ENCODE measurements around the gene CPNE7.

CPNE7 gene

GRCh38 chr16:89639385-89639784, 63.8 kb downstream of the CPNE7 start:
- H3K27ac Mint-ChIP-seq = no peak overlapping the region
- H3K27me3 Mint-ChIP-seq = peaks cover 6% of the 10 kb centered on the region
- CTCF ChIA-PET = no interaction called here
- H3K4me3 Mint-ChIP-seq = no peak overlapping the region
- H3K9me3 Mint-ChIP-seq = no peaks in the 10 kb centered on the region
- no peaks in the 10 kb centered on the region for H3K36me3 Mint-ChIP-seq
- DNase-seq = no peak
- H3K4me1 Mint-ChIP-seq = peaks cover 6% of the 10 kb centered on the region

GRCh38 chr16:89641458-89642119, 66.0 kb downstream of the CPNE7 start:
- Mint-ChIP-seq H3K4me1 (peaks cover 6% of the 10 kb centered on the region), H3K27ac (no peak overlapping the region)

GRCh38 chr16:89642574-89642973, 67.0 kb downstream of the CPNE7 start:
- Mint-ChIP-seq H3K4me3 (no peak overlapping the region), H3K36me3 (peaks cover 11% of the 10 kb centered on the region), H3K27me3 (no peaks in the 10 kb centered on the region), H3K4me1 (peaks cover 6% of the 10 kb centered on the region), H3K9me3 (no peaks in the 10 kb centered on the region), H3K27ac (no peak overlapping the region)
- CTCF ChIA-PET = interaction anchor here (1.0 to 1.5 kb wide), 3 partner anchors 40 to 58 kb away, joined by 3 read pairs; no protein-coding TSS in a partner anchor
- DNase-seq = no peak

More at GRCh38 chr16:89641458-89642119, 66.0 kb downstream of the CPNE7 start:
- Mint-ChIP-seq H3K36me3 (peaks cover 11% of the 10 kb centered on the region), H3K4me3 (no peak overlapping the region), H3K9me3 (no peaks in the 10 kb centered on the region), H3K27me3 (no peaks in the 10 kb centered on the region)
- DNase-seq = no peak
- CTCF ChIA-PET = interaction anchor here (0.6 to 1.5 kb wide), 7 partner anchors 8 to 165 kb away, joined by 3 to 6 read pairs (median 4); no protein-coding TSS in a partner anchor

GRCh38 chr16:89643769-89644300, 68.3 kb downstream of the CPNE7 start:
- peaks cover 6% of the 10 kb centered on the region for H3K4me1 Mint-ChIP-seq
- CTCF ChIA-PET = no interaction called here
- no peak overlapping the region for H3K27ac Mint-ChIP-seq
- H3K9me3 Mint-ChIP-seq = no peaks in the 10 kb centered on the region
- DNase-seq = no peak
- no peaks in the 10 kb centered on the region for H3K27me3 Mint-ChIP-seq
- no peak overlapping the region for H3K4me3 Mint-ChIP-seq
- H3K36me3 Mint-ChIP-seq = peaks cover 13% of the 10 kb centered on the region

GRCh38 chr16:89645122-89645521, 69.6 kb downstream of the CPNE7 start:
- H3K36me3 Mint-ChIP-seq = peaks cover 19% of the 10 kb centered on the region
- H3K9me3 Mint-ChIP-seq = no peaks in the 10 kb centered on the region
- CTCF ChIA-PET = no interaction called here
- H3K27me3 Mint-ChIP-seq = no peaks in the 10 kb centered on the region
- no peak for DNase-seq
- no peak overlapping the region for H3K27ac Mint-ChIP-seq
- H3K4me1 Mint-ChIP-seq = peaks cover 6% of the 10 kb centered on the region
- H3K4me3 Mint-ChIP-seq = no peak overlapping the region

GRCh38 chr16:89646270-89646669, 70.7 kb downstream of the CPNE7 start:
- H3K36me3 Mint-ChIP-seq = peaks cover 21% of the 10 kb centered on the region
- DNase-seq = no peak
- H3K4me3 Mint-ChIP-seq = no peak overlapping the region
- no peaks in the 10 kb centered on the region for H3K4me1 Mint-ChIP-seq
- H3K9me3 Mint-ChIP-seq = no peaks in the 10 kb centered on the region
- H3K27me3 Mint-ChIP-seq = no peaks in the 10 kb centered on the region
- CTCF ChIA-PET = no interaction called here
- no peak overlapping the region for H3K27ac Mint-ChIP-seq
